ENCODE measurements around the gene SLC9A9.

Gene SLC9A9

GRCh38 chr3:143358155-143358792 is 490.0 kb downstream of the SLC9A9 start:
- peaks cover 4 to 9% of the 10 kb centered on the region in 2 donors for H3K36me3 Mint-ChIP-seq
- ATAC-seq (replicated peaks): peak; percentile 14 to 38
- DNase-seq: no peak
- peaks cover 6 to 22% of the 10 kb centered on the region in 2 donors for H3K4me1 Mint-ChIP-seq
- no peak overlapping the region for H3K27ac Mint-ChIP-seq
- no peaks in the 10 kb centered on the region for H3K27me3 Mint-ChIP-seq
- H3K4me3 Mint-ChIP-seq: no peak overlapping the region
- H3K9me3 Mint-ChIP-seq: no peaks in the 10 kb centered on the region

GRCh38 chr3:143357700-143358099 is 490.6 kb downstream of the SLC9A9 start:
- ATAC-seq (replicated peaks) (no peak), DNase-seq (no peak)
- Mint-ChIP-seq H3K4me1 (peaks cover 10 to 22% of the 10 kb centered on the region in 2 donors), H3K4me3 (no peak overlapping the region), H3K27ac (no peak overlapping the region), H3K27me3 (no peaks in the 10 kb centered on the region), H3K9me3 (no peaks in the 10 kb centered on the region), H3K36me3 (peaks cover 4 to 9% of the 10 kb centered on the region in 2 donors)

- no peak overlapping the region for H3K4me3 Mint-ChIP-seq
Observed at GRCh38 chr3:143356839-143357238, 491.4 kb downstream of the SLC9A9 start.

GRCh38 chr3:143354342-143354741 is 493.9 kb downstream of the SLC9A9 start:
- ATAC-seq (replicated peaks) (no peak), DNase-seq (no peak)
- peaks cover 29 to 36% of the 10 kb centered on the region in 2 donors for H3K4me1 Mint-ChIP-seq
- H3K36me3 Mint-ChIP-seq: no peaks in the 10 kb centered on the region
- H3K27me3 Mint-ChIP-seq: no peaks in the 10 kb centered on the region
- H3K9me3 Mint-ChIP-seq: no peaks in the 10 kb centered on the region
- no peak overlapping the region for H3K27ac Mint-ChIP-seq
- H3K4me3 Mint-ChIP-seq: no peak overlapping the region

More at GRCh38 chr3:143356839-143357238, 491.4 kb downstream of the SLC9A9 start:
- H3K36me3 Mint-ChIP-seq: peaks cover 0 to 3% of the 10 kb centered on the region in 2 donors
- ATAC-seq (replicated peaks): no peak
- DNase-seq: no peak
- no peak overlapping the region for H3K27ac Mint-ChIP-seq
- no peaks in the 10 kb centered on the region for H3K27me3 Mint-ChIP-seq
- peaks cover 15 to 24% of the 10 kb centered on the region in 2 donors for H3K4me1 Mint-ChIP-seq
- no peaks in the 10 kb centered on the region for H3K9me3 Mint-ChIP-seq

- Mint-ChIP-seq H3K27me3 (no peaks in the 10 kb centered on the region), H3K9me3 (no peaks in the 10 kb centered on the region), H3K4me3 (no peak overlapping the region), H3K36me3 (no peaks in the 10 kb centered on the region), H3K4me1 (peaks cover 35 to 43% of the 10 kb centered on the region in 2 donors), H3K27ac (peak overlapping the region; percentile 72)
- ATAC-seq (replicated peaks): peak in 1 of 2 donors; percentile 58
- DNase-seq: no peak
Observed at GRCh38 chr3:143352850-143353550, 495.3 kb downstream of the SLC9A9 start.

GRCh38 chr3:143351895-143352608 is 496.2 kb downstream of the SLC9A9 start:
- H3K27me3 Mint-ChIP-seq: no peaks in the 10 kb centered on the region
- ATAC-seq (replicated peaks) (no peak), DNase-seq (no peak)
- H3K9me3 Mint-ChIP-seq: no peaks in the 10 kb centered on the region
- no peak overlapping the region for H3K27ac Mint-ChIP-seq
- H3K4me3 Mint-ChIP-seq: no peak overlapping the region
- H3K4me1 Mint-ChIP-seq: peaks cover 35 to 46% of the 10 kb centered on the region in 2 donors
- no peaks in the 10 kb centered on the region for H3K36me3 Mint-ChIP-seq

- ATAC-seq (replicated peaks): no peak
- H3K27ac Mint-ChIP-seq: no peak overlapping the region
- H3K27me3 Mint-ChIP-seq: no peaks in the 10 kb centered on the region
- no peak for DNase-seq
- H3K36me3 Mint-ChIP-seq: no peaks in the 10 kb centered on the region
- H3K4me3 Mint-ChIP-seq: no peak overlapping the region
- no peaks in the 10 kb centered on the region for H3K9me3 Mint-ChIP-seq
- H3K4me1 Mint-ChIP-seq: peaks cover 35 to 48% of the 10 kb centered on the region in 2 donors
Observed at GRCh38 chr3:143351354-143351753, 496.9 kb downstream of the SLC9A9 start.

- H3K27me3 Mint-ChIP-seq: no peaks in the 10 kb centered on the region
- H3K9me3 Mint-ChIP-seq: peaks cover 0 to 1% of the 10 kb centered on the region in 2 donors
- peaks cover 36 to 48% of the 10 kb centered on the region in 2 donors for H3K4me1 Mint-ChIP-seq
Observed at GRCh38 chr3:143349455-143349854, 498.8 kb downstream of the SLC9A9 start.

GRCh38 chr3:143348486-143349327 is 499.6 kb downstream of the SLC9A9 start:
- Mint-ChIP-seq H3K4me3 (no peak overlapping the region), H3K27me3 (no peaks in the 10 kb centered on the region), H3K9me3 (peaks cover 0 to 1% of the 10 kb centered on the region in 2 donors), H3K4me1 (peaks cover 32 to 43% of the 10 kb centered on the region in 2 donors), H3K27ac (no peak overlapping the region), H3K36me3 (peaks cover 2 to 3% of the 10 kb centered on the region in 2 donors)
- DNase-seq (no peak), ATAC-seq (replicated peaks) (peak in 1 of 2 donors; percentile 50)

More at GRCh38 chr3:143349455-143349854, 498.8 kb downstream of the SLC9A9 start:
- ATAC-seq (replicated peaks) (peak; percentile 69 to 82), DNase-seq (no peak)
- Mint-ChIP-seq H3K27ac (no peak overlapping the region), H3K36me3 (peaks cover 2 to 3% of the 10 kb centered on the region in 2 donors), H3K4me3 (no peak overlapping the region)

GRCh38 chr3:143344516-143345165 is 503.6 kb downstream of the SLC9A9 start:
- DNase-seq (no peak), ATAC-seq (replicated peaks) (no peak)
- peaks cover 2 to 3% of the 10 kb centered on the region in 2 donors for H3K36me3 Mint-ChIP-seq
- no peak overlapping the region for H3K4me3 Mint-ChIP-seq
- peaks cover 0 to 1% of the 10 kb centered on the region in 2 donors for H3K9me3 Mint-ChIP-seq
- no peak overlapping the region for H3K27ac Mint-ChIP-seq
- H3K4me1 Mint-ChIP-seq: peaks cover 7 to 19% of the 10 kb centered on the region in 2 donors
- no peaks in the 10 kb centered on the region for H3K27me3 Mint-ChIP-seq

- peaks cover 2 to 3% of the 10 kb centered on the region in 2 donors for H3K36me3 Mint-ChIP-seq
- H3K4me1 Mint-ChIP-seq: peaks cover 6 to 19% of the 10 kb centered on the region in 2 donors
- H3K27ac Mint-ChIP-seq: no peak overlapping the region
- no peak for ATAC-seq (replicated peaks)
- no peak overlapping the region for H3K4me3 Mint-ChIP-seq
- no peak for DNase-seq
- no peaks in the 10 kb centered on the region for H3K27me3 Mint-ChIP-seq
- peaks cover 0 to 1% of the 10 kb centered on the region in 2 donors for H3K9me3 Mint-ChIP-seq
Observed at GRCh38 chr3:143343944-143344343, 504.3 kb downstream of the SLC9A9 start.

- Mint-ChIP-seq H3K27ac (no peak overlapping the region), H3K4me1 (peaks cover 1 to 9% of the 10 kb centered on the region in 2 donors)
- ATAC-seq (replicated peaks): no peak
Observed at GRCh38 chr3:143343031-143343430, 505.2 kb downstream of the SLC9A9 start.

GRCh38 chr3:143339451-143339850 is 508.8 kb downstream of the SLC9A9 start:
- H3K27me3 Mint-ChIP-seq: no peaks in the 10 kb centered on the region
- no peaks in the 10 kb centered on the region for H3K9me3 Mint-ChIP-seq
- DNase-seq: no peak
- no peak overlapping the region for H3K27ac Mint-ChIP-seq
- ATAC-seq (replicated peaks): no peak
- H3K36me3 Mint-ChIP-seq: no peaks in the 10 kb centered on the region
- H3K4me3 Mint-ChIP-seq: no peak overlapping the region
- peaks cover 0 to 4% of the 10 kb centered on the region in 2 donors for H3K4me1 Mint-ChIP-seq

More at GRCh38 chr3:143343031-143343430, 505.2 kb downstream of the SLC9A9 start:
- DNase-seq: no peak
- Mint-ChIP-seq H3K4me3 (no peak overlapping the region), H3K36me3 (peaks cover 2 to 3% of the 10 kb centered on the region in 2 donors), H3K27me3 (no peaks in the 10 kb centered on the region), H3K9me3 (peaks cover 0 to 1% of the 10 kb centered on the region in 2 donors)

All from stimulated activated naive B cell treated with anti-CD40 and anti-IgM and Interleukin-4, amounts not matched to agents 10 μg/mL and 1 μg/mL and 100 μg/mL, for 72 hours (primary cell).